Gastroesophageal sphincter (tissue), 2 donors: ENCODE data around the gene ERMN.

ENCODE experiments used
- POLR2A ChIP-seq, 2 donors: fragments of 450-650 bp; IDR thresholded peaks; one replicate each; pipeline ENCODE4 v1.6.1; 2017; ENCODE audit warnings: antibody characterized with exemption in 2 of 2, mild to moderate bottlenecking in 2 of 2, moderate library complexity in 1 of 2
- POLR2AphosphoS5 ChIP-seq: sonication (generic); formaldehyde crosslinking; IDR thresholded peaks from one replicate; pipeline ENCODE4 v1.6.1; 2017; ENCODE audit warnings: antibody characterized with exemption

GRCh38 chr2:157292853-157293252, 32.8 kb downstream of the ERMN start:
- TF ChIP-seq POLR2A (IDR thresholded peaks at IDR 0.05) (no peak), POLR2AphosphoS5 (no peak)
